Measurements from ENCODE around the gene PPFIBP1. TPM values are rescaled to one million over a fixed set of nuclear protein-coding genes. Genes with fewer than 3 reads are reported as not detected.

PPFIBP1 gene
- total and polyA plus RNA-seq, 2 experiments from 2014 or later, result 23.5 to 30.9 TPM

DNA sequence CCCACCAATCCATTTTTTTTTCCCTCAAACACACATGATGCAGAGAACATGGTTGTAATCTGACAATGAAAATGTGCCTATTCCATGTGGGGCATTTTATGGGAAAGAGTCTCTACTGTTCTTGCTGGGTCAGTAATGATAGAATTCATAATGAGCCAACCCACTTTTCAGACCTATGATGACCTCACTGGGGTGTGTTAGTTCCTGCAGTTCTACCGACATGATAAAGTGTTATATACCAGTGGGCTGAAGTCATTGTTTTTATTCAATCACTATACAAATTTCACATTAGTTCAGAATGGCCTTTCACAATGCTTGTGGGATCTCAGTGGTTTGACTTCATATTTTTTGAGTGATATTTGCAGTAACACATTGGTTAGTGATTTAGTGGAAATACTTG, 47.5 kb downstream of the PPFIBP1 start:
- peak in 1 of 2 donors; percentile 61 for DNase-seq (ENCODE audit: low read depth in 1 of 2, low spot score in 1 of 2)
- H3K36me3 ChIP-seq, result no peaks in the 10 kb centered on the region

DNA sequence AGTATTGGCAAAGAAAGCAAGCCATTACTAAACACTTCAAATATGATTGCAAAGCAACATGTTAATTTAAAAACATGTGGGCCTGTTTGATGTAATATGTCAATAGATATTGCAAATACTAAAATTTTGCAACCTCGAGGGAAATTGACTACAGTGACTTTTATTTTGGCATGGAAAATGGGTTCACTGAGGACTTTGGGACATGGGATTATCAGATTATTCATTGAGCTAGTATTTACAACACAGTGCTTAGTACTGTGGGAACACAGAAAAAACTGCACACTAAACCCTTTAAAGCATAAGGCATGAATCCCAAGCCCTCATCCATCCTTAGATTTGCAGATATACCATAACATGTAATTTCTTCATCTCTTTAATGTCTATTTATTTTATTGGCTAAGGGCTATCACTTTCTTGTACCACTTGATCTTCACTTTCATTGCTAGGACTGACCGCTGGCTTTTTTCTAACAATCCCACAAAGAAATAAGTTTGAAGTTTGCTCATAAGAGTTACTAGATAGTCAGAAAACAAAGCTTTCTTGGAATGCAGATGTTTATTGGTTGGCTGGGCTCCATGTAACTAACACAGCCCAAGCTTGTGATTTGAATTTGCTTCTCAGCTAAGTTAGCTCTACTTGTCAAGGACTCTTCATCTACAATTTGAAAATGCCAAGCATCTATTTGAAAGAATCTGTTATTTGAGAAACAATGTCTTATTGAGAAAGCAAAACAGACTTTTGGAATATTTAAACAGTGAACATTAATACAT, 48.7 kb downstream of the PPFIBP1 start:
- no peak overlapping the region for H3K4me3 ChIP-seq
- H3K4me1 ChIP-seq (ENCODE audit: low read depth), result peaks cover 4% of the 10 kb centered on the region
- H3K27me3 ChIP-seq, result peaks cover 12% of the 10 kb centered on the region
- H3K27ac ChIP-seq, result no peak overlapping the region
- TF ChIP-seq CTCF (IDR thresholded peaks at IDR 0.05; ENCODE audit: low read depth, low read length), result no peak
- DNase-seq (ENCODE audit: low read depth in 1 of 2, low spot score in 1 of 2), result no peak
- no peaks in the 10 kb centered on the region for H3K9me3 ChIP-seq (ENCODE audit: low read depth)
- H3K36me3 ChIP-seq, result no peaks in the 10 kb centered on the region

More for the DNA sequence above, 47.5 kb downstream of the PPFIBP1 start:
- H3K4me3 ChIP-seq, result no peak overlapping the region
- peaks cover 10% of the 10 kb centered on the region for H3K27me3 ChIP-seq
- no peak overlapping the region for H3K27ac ChIP-seq
- peaks cover 4% of the 10 kb centered on the region for H3K4me1 ChIP-seq (ENCODE audit: low read depth)
- H3K9me3 ChIP-seq (ENCODE audit: low read depth), result no peaks in the 10 kb centered on the region
- no peak for TF ChIP-seq CTCF (IDR thresholded peaks at IDR 0.05; ENCODE audit: low read depth, low read length)

DNA sequence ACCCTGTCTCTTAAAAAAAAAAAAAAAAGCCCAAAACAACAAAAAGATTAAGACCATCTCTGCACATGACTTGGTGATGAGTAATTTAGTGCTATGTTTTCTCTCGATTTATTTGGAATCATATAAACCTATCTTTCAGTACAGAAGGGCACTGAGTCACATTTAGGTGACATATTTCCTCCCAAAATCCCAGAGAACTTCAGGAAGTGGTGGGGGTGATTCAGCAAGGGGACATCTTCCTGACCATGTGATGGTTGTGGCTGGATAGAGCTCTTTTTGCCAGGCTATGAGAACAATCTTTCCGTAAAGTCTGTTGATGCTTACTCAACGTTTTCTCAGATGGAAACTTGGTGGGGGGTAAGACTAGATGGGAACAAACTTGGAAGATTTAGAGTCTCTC, 50.0 kb downstream of the PPFIBP1 start:
- peaks cover 4% of the 10 kb centered on the region for H3K4me1 ChIP-seq (ENCODE audit: low read depth)
- H3K9me3 ChIP-seq (ENCODE audit: low read depth), result no peaks in the 10 kb centered on the region
- no peak overlapping the region for H3K27ac ChIP-seq
- H3K4me3 ChIP-seq, result no peak overlapping the region
- peak in 1 of 2 donors; percentile 85 for DNase-seq (ENCODE audit: low read depth in 1 of 2, low spot score in 1 of 2)
- H3K27me3 ChIP-seq, result peaks cover 12% of the 10 kb centered on the region
- TF ChIP-seq CTCF (IDR thresholded peaks at IDR 0.05; ENCODE audit: low read depth, low read length), result no peak
- no peaks in the 10 kb centered on the region for H3K36me3 ChIP-seq

- no peak for DNase-seq (ENCODE audit: low read depth in 1 of 2, low spot score in 1 of 2)
- Histone ChIP-seq H3K27me3 (peaks cover 12% of the 10 kb centered on the region), H3K4me3 (no peak overlapping the region), H3K36me3 (no peaks in the 10 kb centered on the region), H3K9me3 (ENCODE audit: low read depth) (no peaks in the 10 kb centered on the region), H3K27ac (no peak overlapping the region), H3K4me1 (ENCODE audit: low read depth) (peaks cover 4% of the 10 kb centered on the region)
- TF ChIP-seq CTCF (IDR thresholded peaks at IDR 0.05; ENCODE audit: low read depth, low read length), result no peak
These were observed 51.2 kb downstream of the PPFIBP1 start for GRCh38 chr12:27575090-27575761.

GRCh38 chr12:27575762-27576118, 51.7 kb downstream of the PPFIBP1 start:
- no peak for DNase-seq (ENCODE audit: low read depth in 1 of 2, low spot score in 1 of 2)
- TF ChIP-seq CTCF (IDR thresholded peaks at IDR 0.05; ENCODE audit: low read depth, low read length), result no peak
- Histone ChIP-seq H3K4me1 (ENCODE audit: low read depth) (peaks cover 4% of the 10 kb centered on the region), H3K9me3 (ENCODE audit: low read depth) (no peaks in the 10 kb centered on the region), H3K36me3 (no peaks in the 10 kb centered on the region), H3K27me3 (peaks cover 12% of the 10 kb centered on the region), H3K4me3 (no peak overlapping the region), H3K27ac (no peak overlapping the region)

Measured in cardiac muscle cell (in vitro differentiated cells and primary cell).